ENCODE measurements around the gene SH3RF3.
A peak's percentile ranks its signal among the peaks of the same experiment; 100 is the strongest.

The SH3RF3 gene

DNA sequence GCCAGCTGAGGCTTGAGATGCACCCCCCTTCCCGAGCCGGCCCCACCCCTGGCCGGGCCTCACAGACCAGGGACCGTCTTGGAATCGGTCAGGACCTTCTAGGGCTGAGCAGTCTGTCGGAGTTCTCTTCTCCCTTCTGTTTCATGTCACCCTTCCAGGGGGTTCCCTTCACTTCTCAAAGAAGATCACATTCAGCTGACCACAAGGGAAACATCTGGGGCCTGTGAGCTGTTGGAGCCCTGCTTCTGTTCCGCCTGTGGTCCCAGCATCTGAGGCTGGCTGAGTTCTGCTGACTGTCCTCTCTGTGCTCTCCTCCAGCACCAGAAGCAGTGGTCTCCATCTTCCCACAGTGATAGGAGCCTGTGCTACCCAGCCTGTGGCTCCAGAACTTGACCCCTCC, 378.2 kb downstream of the SH3RF3 start:
- no peak for DNase-seq (ENCODE audit: low read depth)

DNA sequence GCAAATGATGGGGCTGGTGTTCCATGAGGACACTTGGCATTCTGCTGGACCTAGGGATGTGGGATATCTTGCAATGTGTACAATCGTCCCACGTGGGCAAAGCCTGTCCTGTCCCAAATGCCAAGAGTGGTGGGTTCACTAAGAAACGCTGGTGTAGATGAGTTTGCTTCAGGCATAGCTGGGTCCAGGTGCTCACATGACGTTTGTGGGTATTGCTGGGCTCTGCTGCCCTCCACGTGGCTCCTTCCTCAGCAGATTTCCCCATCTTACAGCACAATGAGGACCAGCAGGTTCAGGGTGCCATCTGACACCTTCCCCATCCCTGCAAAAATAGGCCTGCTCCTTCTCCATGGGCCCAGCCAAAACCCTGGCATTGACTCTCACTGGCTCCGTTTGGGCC, 378.8 kb downstream of the SH3RF3 start:
- DNase-seq (ENCODE audit: low read depth), result no peak

DNA sequence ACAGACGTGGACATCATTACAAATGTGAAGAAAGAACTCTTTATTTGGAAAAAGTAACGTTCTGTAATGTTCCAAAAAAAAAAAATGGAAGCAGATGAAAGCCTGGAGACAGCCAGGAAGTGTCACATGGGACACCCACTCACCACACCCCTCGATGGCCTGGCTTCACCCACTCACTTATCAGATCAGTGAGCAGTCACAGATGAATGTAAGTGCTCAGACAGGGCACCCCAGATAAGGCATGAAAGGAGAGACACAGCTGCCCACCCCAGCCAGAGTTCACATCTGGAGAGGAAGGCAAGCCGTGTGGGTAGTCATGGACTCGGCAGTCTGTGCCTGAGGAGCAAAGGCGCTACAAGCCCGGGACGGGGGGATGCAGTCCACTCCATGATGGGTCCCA, 379.6 kb downstream of the SH3RF3 start:
- no peak for DNase-seq (ENCODE audit: low read depth)

DNA sequence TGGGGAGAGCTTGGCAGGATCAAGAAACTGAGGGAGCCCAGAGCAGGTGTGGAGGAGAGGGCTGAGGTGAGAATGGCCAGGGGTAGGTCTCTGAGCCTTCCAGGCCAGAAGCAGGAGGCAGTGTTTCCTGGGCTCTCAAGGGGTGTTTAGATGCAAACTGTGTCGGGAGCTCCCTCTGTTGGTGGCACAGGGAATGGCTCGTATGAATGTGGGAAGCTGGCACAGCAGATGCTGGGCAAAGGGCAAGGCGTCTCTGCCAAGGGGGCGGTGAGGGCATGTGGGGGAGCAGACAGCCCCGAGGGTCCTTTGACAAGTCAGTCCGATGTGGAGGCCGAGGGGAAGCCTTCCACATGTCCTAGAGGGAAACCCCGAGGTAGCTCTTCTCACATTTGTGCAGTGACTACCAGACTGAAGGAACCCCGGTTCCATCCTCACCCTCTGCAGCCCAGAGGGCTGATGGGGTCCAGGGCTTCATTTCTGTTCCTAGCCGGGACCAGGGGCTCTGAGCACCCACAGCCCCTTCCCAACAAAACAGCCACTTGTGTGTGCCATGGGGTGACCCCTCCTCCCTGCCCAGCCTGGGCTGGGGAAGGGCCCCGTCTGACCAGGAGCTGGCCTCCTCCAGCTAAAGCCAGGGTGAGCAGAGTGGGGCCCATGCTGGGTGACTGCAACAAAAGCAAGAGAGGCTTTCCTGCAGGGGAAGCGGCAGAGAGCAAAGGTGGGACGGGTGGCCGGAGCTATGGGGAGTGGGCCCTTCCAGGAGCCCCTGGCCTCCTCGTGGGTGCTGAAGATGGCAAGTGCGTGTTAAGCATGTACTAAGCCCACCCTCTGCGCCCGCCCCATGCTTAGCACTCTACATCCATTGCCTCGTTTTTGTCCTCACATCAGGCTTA, 381.4 kb downstream of the SH3RF3 start:
- peak; percentile 60 for DNase-seq (ENCODE audit: low read depth)

DNA sequence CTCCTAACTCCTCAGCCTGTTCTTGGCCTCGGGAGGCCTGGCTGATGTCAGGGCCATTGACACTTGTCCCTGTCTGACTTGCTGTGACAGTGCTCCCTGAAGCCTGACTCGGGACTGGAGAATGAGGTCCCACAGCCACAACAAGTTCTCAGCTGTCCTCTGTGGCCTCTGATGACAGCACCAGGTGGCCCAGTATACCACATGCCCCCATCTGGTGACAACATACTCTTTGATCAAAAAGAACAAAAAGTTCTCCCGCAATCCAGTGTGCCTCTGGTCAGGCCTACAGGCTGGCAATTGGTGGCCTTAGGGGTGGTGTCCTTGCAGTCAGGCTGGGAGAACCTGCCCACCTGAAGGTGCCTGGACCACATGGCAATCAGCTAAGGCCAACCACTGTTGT, 382.2 kb downstream of the SH3RF3 start:
- no peak for DNase-seq (ENCODE audit: low read depth)

DNA sequence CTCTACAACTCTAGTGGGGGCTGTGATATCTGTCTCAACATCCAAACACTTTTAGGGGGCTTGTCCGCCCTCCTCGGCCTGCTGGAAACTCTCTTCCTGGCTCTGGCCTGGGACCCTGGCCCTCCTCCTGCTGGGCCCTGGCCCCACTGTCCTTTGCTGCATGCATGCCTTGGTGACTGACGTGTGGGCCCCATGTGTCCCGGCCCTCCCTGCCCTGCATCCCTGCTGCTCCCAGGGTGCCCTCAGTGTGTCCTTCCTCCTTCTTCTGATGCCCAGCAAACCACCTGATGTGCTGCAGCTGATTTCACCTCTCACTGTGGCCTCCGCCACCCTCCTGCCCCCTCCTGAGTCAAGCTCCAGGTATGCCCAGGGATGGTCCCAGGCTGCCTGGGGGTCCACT, 383.1 kb downstream of the SH3RF3 start:
- DNase-seq (ENCODE audit: low read depth), result no peak

DNA sequence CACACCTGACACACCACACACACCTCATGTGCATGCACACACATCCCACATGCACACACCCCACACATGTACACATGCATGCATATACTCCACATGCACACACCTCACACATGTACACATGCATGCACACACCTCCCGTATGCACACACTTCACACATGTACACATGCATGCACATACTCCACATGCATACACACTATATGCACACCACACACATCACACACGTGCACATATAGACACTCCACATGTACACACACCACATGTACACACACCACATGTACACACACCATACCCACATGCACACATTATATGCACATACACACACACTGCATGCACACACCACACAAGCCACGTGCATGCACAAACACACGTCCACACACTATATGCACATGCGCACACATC, 384.2 kb downstream of the SH3RF3 start:
- no peak for DNase-seq (ENCODE audit: low read depth)

DNA sequence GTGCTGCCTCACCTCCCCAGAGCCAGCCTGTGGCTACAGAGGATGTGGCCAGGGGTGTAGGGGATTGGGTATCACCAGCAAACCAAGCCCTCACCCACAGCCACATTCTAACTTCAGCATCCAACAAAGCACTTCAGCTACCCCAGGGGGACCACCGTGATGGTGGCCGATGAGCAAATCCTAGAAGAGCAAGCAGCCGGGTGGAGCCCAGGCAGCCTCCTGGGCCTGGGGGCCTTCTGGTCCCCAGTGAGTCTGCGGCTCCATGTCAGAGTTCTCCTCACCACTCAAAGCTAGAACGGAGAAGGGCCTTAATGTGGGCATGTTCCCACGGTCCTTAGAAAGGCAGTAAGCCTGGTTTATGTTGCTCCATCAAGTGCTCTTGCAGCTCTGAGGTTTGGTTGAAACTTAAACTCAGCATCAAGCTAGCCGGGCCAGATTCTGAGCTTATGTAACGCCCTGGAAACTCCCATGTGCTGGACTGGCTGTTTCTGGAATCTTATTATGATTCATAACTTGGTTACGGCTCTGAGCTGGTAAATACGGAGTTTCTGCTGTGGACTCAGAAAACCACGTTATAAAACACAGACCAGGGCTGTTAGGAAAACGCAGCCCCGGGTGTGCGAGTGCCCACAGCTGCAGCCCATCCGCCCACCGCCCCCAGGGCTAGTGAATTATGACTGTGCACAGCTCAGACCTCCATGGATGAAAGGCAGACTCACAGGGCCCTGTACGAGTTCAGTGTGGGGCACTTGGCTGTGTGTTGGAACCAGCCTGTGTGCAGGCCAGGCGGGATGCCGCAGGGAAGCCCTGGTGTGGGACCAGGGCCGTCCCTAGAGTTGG, 385.0 kb downstream of the SH3RF3 start:
- DNase-seq (ENCODE audit: low read depth), result no peak

DNA sequence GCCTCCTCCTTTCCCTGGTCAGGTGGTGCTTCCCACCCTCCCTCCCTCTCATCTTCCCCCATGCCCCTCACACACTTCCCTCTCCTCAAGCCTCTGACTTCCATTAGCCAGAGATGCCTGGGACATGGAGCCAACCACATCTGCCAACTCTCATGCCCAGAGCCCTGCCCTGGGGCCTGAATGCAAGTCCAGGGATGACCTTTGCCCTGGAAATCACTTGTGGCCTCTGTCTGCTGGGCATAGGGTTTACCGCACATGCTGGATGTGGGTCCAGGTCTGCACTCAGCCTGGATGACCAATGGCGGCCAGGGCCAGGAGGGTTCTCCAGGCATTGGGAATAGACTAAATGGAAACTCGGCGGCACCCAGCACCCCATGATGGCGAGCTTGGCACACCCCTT, 385.9 kb downstream of the SH3RF3 start:
- no peak for DNase-seq (ENCODE audit: low read depth)

DNA sequence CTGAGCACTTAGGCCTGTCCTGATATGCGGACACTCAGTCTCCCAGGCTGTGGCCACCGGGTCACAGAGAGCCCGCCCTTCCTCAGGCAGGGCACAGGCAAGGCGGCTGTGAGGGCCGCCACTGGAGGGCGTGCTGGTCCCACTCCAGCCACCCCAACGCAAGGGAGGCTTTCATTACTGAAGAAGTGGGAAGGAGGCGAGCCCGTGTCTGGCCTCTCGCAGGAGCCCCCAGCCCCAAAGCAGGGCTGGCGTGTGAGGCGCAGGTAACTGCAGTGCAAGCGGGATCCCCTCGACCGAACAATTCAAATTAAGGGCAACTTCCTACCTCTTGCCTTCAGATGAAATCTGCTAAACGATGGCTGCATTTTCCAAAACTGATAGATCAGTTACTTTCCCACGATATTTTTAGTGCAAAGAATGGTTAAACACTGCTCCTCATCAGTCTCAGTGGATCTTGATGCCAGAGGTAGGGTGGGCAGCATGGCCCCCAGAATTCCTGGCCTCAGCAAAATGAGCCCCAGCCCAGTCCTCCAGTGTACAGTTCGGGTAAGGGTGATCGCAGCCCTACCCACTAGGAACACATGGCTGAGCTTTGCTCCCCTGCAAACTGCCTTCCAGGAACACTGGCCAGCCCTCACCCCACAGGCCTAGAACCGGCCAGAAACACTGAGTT, 387.6 kb downstream of the SH3RF3 start:
- DNase-seq (ENCODE audit: low read depth), result no peak

DNA sequence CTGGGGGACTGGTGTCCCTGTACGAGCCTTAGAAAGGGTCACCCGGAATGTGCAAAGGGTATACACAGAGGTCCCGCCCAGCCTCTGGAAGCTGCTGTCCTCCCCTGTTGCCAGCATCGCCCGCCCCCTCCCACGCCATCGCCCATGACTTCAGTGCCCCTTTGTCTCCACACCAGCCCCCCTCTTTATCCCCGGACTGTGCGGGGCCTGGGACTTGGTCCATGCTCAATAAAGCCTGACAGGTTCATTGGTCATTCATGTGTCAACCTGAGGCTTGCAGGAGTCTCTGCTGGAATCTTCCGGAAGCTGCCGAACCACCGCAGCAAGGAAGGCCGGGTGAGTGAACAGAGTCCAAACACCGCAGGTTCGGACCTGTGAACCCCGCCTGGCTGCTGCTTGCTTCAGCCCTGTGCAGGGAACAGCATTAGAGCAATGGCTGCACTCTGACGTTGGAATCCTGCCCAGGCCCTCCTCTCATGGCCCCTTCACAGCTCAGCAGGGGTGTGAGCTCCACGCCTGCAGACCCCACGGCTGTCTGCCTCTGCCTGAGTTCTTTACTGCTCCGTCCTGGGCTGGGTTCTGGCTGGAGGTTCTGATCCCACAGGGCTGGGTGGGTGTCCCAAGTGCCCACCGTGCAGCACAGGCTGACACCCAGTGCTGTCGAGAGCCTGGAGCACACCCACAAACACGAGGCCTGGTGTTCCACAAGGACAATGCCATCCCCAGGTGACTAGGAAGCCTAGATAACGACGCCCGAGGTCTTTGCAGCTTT, 388.3 kb downstream of the SH3RF3 start:
- no peak for DNase-seq (ENCODE audit: low read depth)

DNA sequence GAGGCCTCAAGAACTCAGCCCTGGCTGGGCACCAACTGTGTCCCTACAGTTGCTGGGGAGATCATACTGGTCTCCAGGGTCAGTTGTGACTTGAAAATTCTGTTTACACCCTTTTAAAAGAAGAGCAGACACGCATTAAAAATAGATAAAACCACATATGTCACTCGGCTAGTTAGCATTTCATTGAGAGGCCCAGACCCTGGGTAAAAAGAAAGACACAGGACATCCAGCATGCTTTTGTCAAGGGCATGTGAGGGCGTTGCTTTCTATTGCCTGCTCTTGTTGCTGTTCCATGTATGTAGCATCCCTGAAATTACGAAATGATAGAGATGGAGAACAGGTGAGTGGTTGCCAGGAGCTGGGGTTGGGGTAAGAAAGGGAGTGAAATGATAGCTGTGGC, 390.5 kb downstream of the SH3RF3 start:
- DNase-seq (ENCODE audit: low read depth), result no peak

DNA sequence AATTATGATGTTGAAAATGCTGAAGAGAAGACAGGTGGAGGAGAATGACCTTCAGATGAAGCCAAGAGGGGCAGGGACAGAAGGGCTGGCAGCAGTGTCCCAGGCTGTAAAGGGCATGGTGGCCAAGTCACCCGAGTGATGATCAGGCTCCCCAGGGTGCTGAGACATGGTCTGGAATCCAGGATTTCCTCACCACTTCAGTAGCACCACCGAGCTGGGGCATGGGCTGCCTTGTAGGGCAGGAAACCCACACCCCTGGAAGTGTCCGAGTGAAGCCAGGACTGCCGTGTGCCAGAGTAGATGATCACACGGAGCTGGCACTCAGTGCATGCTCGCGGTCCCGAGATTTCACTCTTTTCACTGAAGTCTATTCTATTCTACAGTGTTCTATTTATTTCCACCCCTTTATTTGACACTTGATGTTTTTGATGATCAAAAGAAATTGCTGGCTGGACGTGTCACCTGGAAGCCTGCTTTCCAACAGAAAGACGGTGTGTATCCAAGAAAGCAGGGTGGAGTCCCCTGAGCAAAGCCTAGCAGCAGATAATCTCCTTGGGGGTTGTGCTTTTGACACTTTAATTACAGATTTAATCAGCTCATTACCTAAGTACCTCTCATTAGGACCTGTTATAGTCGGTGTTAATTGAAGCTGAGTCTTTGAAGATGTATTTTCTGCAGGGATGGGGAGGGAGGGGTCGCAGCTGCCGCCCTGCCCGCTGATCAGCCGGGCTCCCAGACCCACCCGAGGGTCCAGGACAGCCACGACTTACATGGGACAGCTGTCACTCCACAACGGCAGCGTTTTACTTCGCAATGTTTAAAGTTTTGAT, 392.4 kb downstream of the SH3RF3 start:
- no peak for DNase-seq (ENCODE audit: low read depth)

DNA sequence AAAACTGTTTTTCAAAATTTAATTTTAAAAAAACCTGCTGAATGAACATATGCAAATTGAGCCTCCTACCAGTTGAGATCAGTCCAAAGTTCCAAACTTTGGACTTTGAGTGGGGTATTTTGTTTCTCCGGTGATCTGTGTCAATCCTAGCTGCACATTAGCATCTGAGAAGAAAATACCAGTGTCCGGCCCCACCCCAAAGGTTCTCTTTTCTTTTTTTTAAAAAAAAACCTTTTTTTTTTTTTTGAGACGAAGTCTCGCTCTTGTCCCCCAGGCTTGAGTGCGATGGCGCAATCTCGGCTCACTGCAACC, 393.0 kb downstream of the SH3RF3 start:
- no peak for DNase-seq (ENCODE audit: low read depth)

DNA sequence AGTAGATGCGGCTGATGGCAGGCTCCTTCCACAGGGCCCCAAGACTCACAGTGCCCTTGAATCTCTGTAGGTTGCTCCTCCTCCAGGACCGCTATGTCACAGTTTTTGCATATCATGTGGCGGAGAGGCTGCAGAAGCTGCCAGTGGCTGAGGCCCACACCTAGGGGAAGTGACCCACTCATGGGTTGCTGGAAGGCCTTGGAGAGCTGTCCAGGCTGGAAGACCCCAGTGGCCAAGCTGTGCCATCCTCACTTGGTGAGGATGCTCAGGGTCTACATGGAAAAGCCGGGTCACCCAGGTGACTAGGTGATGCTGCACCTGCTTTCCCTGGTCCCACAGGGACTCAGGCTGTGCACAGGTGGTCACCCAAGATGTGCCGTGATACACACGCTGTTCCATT, 394.1 kb downstream of the SH3RF3 start:
- no peak for DNase-seq (ENCODE audit: low read depth)

DNA sequence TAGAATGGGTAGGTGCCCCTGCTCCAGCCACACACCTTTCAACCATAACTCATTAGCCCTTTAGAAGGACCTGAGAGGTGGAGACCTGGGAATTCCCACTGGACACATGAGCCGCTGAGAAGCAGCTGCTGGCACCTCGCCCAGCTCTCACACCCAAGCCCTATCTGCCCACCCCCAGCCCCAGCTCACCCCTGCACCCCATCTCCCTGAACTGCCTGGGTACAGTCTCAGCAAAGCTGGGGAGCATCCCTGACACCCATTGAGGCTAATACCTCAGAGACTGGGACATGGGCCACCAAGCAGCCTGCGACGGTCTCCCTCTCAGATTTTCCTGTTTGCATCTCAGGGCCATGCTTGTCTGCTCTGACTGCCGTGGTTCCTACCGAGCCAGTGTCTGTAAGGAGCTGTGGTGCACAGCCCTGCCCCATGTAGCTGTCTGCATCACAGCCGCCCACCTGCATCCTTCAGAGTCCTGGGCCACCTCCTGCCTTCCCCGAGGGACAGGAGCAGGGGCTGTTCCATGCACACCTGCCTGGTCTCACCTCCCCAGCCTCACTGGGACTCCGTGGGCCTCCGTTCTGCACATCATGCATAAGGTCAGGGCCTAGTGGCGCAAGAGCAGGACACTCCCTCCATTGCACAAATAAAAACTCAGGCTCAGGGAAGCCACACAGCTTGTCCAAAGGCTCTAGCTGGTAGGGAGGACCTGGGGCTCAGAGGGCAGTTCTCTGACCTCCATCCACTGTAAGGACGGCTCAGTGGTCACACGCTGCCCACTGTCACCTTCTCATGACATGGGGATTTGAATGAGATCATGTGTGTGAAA, 394.7 kb downstream of the SH3RF3 start:
- DNase-seq (ENCODE audit: low read depth), result no peak

DNA sequence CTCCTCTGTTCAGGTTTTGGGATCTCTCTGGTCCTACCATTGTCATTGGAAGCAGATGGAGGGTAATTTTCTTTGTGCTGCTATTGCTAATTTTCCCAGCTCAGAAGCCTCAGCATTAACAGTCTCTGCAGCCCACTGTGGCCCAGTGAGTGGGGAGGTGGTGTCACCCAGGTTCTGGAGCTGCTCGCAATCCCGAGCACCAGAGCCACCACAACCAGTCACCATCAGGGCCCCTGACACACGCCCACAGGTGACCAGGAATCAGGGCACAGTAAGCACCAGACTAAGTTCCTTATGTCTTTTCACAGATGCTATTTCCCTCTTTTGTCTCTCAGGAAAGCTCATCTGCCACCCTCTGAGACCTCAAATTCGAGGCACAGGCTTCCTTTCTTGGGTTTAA, 396.8 kb downstream of the SH3RF3 start:
- DNase-seq (ENCODE audit: low read depth), result no peak

DNA sequence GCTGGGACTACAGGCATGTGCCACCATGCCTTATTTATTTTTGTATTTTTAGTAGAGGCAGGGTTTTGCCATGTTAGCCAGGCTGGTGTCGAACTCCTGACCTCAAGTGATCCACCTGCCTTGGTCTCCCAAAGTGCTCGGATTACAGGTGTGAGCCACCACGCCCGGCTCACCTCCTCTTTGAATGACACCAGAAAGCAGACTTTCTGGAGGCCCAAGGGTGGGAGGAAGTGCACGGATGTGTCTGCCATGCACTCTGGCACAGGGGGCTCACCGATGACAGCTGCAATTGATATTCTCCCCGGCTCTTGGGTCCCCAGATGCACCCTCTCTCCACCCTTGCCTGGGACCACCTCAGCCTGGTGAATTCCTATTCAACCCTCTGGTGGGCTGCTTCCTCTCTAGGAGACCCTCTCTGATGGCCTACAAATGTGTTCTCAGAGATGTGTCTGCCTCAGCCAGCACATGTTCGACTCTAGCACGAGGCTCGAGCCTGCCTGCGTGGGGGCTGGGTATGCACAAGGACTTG, 397.5 kb downstream of the SH3RF3 start:
- no peak for DNase-seq (ENCODE audit: low read depth)

DNA sequence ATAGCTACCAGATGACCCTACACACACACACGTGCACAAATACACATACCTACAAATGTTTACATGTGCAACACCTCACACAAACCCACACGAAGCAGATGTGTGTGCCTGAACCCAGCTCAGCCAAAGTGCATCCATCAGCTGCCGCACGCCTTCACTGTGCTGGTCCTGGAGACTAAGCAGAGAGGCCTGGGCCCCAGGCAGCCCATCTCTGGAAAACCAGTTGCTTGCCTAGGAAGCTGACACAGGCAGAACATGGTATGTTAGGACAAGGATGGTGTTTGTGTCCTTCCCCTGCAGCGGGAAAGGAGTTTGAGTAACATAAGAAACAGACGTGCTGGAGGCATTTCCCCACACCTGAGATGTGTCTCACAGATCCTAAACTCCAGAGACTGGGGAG, 398.1 kb downstream of the SH3RF3 start:
- no peak for DNase-seq (ENCODE audit: low read depth)

Data from stimulated activated CD8-positive, alpha-beta memory T cell treated with anti-CD3 and anti-CD28 coated beads, Interleukin-4, amount 100 ng/mL, for 24 hours (primary cell).